T-helper 17 cell (primary cell): Measurements from ENCODE around the gene YBEY. TPM values are rescaled to one million over a fixed set of nuclear protein-coding genes. Genes with fewer than 3 reads are reported as not detected.

Experiments
- ATAC-seq: fragments of 150-1000 bp; cut with Tn5 transposase; 2 replicates; pipeline ENCODE4 v1.10.0; 2021; ENCODE audit warnings: mild to moderate bottlenecking, moderate library complexity
- DNase-seq, 3 donors: peaks; one replicate each; pipeline versions ENCODE4 v3.0.0 to v3.0.0-alpha.2; 2020 to 2021
- H3K9me3 ChIP-seq: one replicate; pipeline ENCODE4 v1.7.0; 2013; ENCODE audit warnings: low read length, mild to moderate bottlenecking; ENCODE audit not compliant: control insufficient read depth, poor library complexity, severe bottlenecking
- H3K27ac Mint-ChIP-seq: one replicate; pipeline ENCODE4 v1.8.0; 2022; ENCODE audit warnings: mild to moderate bottlenecking, moderate library complexity, mixed read lengths
- H3K27me3 Mint-ChIP-seq: one replicate; pipeline ENCODE4 v1.8.0; 2022; ENCODE audit warnings: mixed read lengths
- H3K36me3 Mint-ChIP-seq: one replicate; pipeline ENCODE4 v1.8.0; 2022; ENCODE audit warnings: low read depth, mixed read lengths
- H3K4me1 Mint-ChIP-seq: one replicate; pipeline ENCODE4 v1.8.0; 2022; ENCODE audit warnings: mild to moderate bottlenecking, mixed read lengths
- H3K4me3 Mint-ChIP-seq: one replicate; pipeline ENCODE4 v1.8.0; 2022; ENCODE audit warnings: mild to moderate bottlenecking, moderate library complexity, mixed read lengths
- total RNA-seq, 4 donors: library from RNA in 2 of 4; stranded (reverse) in 2 of 4; gene quantifications; one replicate each; pipeline ENCODE4 v1.2.3 and lab custom pipeline; 2022 to 2026

YBEY gene
- total RNA-seq, 2 donors from 2014 or later: 5.2 to 11.2 TPM

DNA sequence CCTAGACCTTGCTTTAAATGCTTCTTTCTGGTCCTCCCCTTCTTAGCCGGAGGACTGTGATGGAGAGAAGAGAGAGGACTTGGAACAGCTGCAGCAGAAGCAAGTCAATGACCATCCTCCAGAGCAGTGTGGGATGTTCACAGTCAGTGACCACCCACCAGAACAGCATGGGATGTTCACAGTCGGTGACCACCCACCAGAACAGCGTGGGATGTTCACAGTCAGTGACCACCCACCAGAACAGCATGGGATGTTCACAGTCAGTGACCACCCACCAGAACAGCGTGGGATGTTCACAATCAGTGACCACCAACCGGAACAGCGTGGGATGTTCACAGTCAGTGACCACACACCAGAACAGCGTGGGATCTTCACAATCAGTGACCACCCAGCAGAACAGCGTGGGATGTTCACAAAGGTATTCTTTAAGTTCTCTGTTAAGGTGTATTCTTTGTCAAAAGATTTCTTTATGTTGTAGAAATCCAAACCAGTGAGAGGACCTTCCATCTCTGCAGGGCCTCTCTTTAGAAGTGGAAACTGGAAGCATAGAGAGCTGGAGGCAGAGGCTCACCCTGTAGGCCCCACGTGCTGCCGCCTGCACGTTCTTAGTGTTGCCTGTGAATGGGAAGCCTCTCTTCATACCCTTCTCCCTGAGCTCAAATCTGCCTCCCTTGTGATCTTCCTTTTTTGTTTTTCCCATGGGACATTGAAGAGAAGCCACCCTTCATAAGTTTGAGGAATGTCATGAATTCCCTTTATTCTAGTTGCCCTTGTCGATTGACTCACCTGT lies 48.4 kb downstream of the YBEY start:
- no peak overlapping the region for H3K27ac Mint-ChIP-seq
- ATAC-seq: no peak
- no peaks in the 10 kb centered on the region for H3K9me3 ChIP-seq
- no peak overlapping the region for H3K4me3 Mint-ChIP-seq
- no peak for DNase-seq
- no peaks in the 10 kb centered on the region for H3K27me3 Mint-ChIP-seq
- peaks cover 13% of the 10 kb centered on the region for H3K36me3 Mint-ChIP-seq
- peaks cover 3% of the 10 kb centered on the region for H3K4me1 Mint-ChIP-seq

- Mint-ChIP-seq H3K36me3 (peaks cover 10% of the 10 kb centered on the region), H3K4me1 (no peaks in the 10 kb centered on the region), H3K4me3 (no peak overlapping the region), H3K27ac (no peak overlapping the region), H3K27me3 (no peaks in the 10 kb centered on the region)
- no peaks in the 10 kb centered on the region for H3K9me3 ChIP-seq
- ATAC-seq (no peak), DNase-seq (no peak)
Observed at GRCh38 chr21:46336603-46337002, 50.5 kb downstream of the YBEY start.

GRCh38 chr21:46340998-46341397 lies 54.9 kb downstream of the YBEY start:
- Mint-ChIP-seq H3K36me3 (peaks cover 12% of the 10 kb centered on the region), H3K4me3 (no peak overlapping the region), H3K4me1 (peaks cover 5% of the 10 kb centered on the region), H3K27me3 (no peaks in the 10 kb centered on the region), H3K27ac (no peak overlapping the region)
- ATAC-seq (no peak), DNase-seq (no peak)
- no peaks in the 10 kb centered on the region for H3K9me3 ChIP-seq

GRCh38 chr21:46344219-46344915 lies 58.2 kb downstream of the YBEY start:
- H3K9me3 ChIP-seq: no peaks in the 10 kb centered on the region
- Mint-ChIP-seq H3K27ac (peak overlapping the region; percentile 56), H3K4me1 (peaks cover 5% of the 10 kb centered on the region), H3K36me3 (peaks cover 4% of the 10 kb centered on the region), H3K4me3 (no peak overlapping the region), H3K27me3 (no peaks in the 10 kb centered on the region)
- no peak for ATAC-seq
- no peak for DNase-seq

GRCh38 chr21:46345861-46346260 lies 59.7 kb downstream of the YBEY start:
- ATAC-seq: no peak
- Mint-ChIP-seq H3K36me3 (peaks cover 4% of the 10 kb centered on the region), H3K27me3 (no peaks in the 10 kb centered on the region), H3K4me3 (no peak overlapping the region), H3K4me1 (peaks cover 5% of the 10 kb centered on the region), H3K27ac (no peak overlapping the region)
- DNase-seq: no peak
- H3K9me3 ChIP-seq: no peaks in the 10 kb centered on the region

DNA sequence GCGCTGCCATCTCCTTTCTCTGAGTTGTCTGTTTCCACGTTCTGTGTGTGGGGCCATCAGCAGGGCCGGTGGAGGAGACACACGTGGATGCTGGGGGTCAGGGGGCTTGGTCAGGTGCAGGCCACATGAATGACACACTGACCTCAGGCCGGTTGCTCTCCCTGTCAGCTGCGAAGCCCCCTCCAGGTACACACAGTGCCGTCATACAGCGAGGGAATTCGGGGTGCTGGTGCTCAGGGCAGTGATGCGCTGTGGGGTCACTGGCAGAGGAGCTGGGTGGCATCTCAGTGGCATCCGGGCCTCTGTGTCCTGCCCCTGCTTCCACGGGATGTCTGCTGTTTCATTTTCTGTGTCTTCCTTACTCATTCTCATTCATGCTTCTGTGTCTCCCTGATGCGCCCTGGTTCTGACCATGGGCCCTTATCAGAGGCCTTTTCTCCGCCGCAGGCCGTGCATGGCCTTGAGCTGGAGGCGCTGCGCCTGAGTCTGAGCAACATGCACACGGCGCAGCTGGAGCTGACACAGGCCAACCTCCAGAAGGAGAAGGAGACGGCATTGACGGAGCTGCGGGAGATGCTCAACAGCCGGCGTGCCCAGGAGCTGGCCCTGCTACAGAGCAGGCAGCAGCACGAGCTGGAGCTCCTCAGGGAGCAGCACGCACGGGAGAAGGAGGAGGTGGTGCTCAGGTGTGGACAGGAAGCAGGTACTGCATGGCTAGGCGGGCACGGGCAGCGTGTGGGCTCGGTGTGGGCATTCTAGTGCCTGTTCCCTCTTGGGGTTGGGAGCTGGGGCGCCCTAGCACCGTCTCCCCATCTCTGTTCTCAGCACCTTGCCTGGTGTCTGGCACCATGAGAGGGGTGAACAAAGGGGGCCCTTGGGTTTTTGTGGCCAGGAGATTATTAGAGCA lies 60.4 kb downstream of the YBEY start:
- H3K27ac Mint-ChIP-seq: no peak overlapping the region
- H3K27me3 Mint-ChIP-seq: no peaks in the 10 kb centered on the region
- H3K36me3 Mint-ChIP-seq: peaks cover 4% of the 10 kb centered on the region
- H3K9me3 ChIP-seq: no peaks in the 10 kb centered on the region
- ATAC-seq (no peak), DNase-seq (no peak)
- peak overlapping the region; percentile 66 for H3K4me3 Mint-ChIP-seq
- H3K4me1 Mint-ChIP-seq: peaks cover 5% of the 10 kb centered on the region

- ATAC-seq: no peak
- no peak overlapping the region for H3K27ac Mint-ChIP-seq
- no peaks in the 10 kb centered on the region for H3K27me3 Mint-ChIP-seq
- H3K4me3 Mint-ChIP-seq: no peak overlapping the region
- peaks cover 4% of the 10 kb centered on the region for H3K36me3 Mint-ChIP-seq
- H3K4me1 Mint-ChIP-seq: peaks cover 5% of the 10 kb centered on the region
- no peaks in the 10 kb centered on the region for H3K9me3 ChIP-seq
- no peak for DNase-seq
Observed at GRCh38 chr21:46347203-46347550, 61.0 kb downstream of the YBEY start.

Other genes with a start within 250 kb of the YBEY start
- gene COL6A2, start 188.2 kb upstream of the YBEY start, total RNA-seq: 10 to 100 TPM; 15.1 to 19.8 TPM
- 1 to 10 TPM in 1 of 2 donors, not detected in 1; 1.1 TPM for gene FTCD, start 130.8 kb upstream of the YBEY start, total RNA-seq
- gene SPATC1L, start 101.9 kb upstream of the YBEY start, total RNA-seq: 1 to 10 TPM; 2.6 to 3.1 TPM
- gene LSS, start 57.6 kb upstream of the YBEY start, total RNA-seq: 10 to 100 TPM; 31.1 to 36.8 TPM
- 100 to 1,000 TPM; 114 to 120 TPM for gene MCM3AP, start 731 bp upstream of the YBEY start, total RNA-seq
- gene C21orf58, start 37.5 kb downstream of the YBEY start, total RNA-seq: 1 to 10 TPM; 3.2 to 5.9 TPM
- 10 to 100 TPM; 53.5 to 59.5 TPM for gene PCNT, start 37.8 kb downstream of the YBEY start, total RNA-seq
- 10 to 100 TPM; 74.2 to 85.8 TPM for gene DIP2A, start 172.5 kb downstream of the YBEY start, total RNA-seq